ENCODE results near the gene GPC6.

GPC6 gene

DNA sequence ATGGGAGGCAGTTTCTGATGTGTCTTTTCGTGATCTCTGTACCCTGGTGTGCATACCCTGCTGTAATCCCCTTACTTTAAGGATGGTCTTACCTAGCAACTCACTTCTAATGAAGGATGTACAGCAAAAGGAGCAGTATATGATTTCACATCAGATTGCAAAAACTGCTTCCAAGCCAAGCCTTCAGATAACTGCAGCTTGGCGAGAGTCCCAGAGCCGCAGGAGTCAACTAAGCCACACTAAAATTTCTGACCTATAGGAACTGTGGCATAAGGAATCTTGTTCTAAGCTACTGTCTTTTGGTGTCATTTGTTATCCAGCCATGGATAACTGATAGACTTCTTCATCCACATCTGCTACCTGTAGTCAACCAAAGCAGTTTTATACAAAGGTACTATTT is 496.7 kb downstream of the GPC6 start:
- no peaks in the 10 kb centered on the region for H3K4me1 ChIP-seq (ENCODE audit: insufficient read depth, low read length, severe bottlenecking)
- no peak for TF ChIP-seq EZH2 (IDR thresholded peaks at IDR 0.05; ENCODE audit: borderline replicate concordance, low read length)
- TF ChIP-seq, protein P1, sequence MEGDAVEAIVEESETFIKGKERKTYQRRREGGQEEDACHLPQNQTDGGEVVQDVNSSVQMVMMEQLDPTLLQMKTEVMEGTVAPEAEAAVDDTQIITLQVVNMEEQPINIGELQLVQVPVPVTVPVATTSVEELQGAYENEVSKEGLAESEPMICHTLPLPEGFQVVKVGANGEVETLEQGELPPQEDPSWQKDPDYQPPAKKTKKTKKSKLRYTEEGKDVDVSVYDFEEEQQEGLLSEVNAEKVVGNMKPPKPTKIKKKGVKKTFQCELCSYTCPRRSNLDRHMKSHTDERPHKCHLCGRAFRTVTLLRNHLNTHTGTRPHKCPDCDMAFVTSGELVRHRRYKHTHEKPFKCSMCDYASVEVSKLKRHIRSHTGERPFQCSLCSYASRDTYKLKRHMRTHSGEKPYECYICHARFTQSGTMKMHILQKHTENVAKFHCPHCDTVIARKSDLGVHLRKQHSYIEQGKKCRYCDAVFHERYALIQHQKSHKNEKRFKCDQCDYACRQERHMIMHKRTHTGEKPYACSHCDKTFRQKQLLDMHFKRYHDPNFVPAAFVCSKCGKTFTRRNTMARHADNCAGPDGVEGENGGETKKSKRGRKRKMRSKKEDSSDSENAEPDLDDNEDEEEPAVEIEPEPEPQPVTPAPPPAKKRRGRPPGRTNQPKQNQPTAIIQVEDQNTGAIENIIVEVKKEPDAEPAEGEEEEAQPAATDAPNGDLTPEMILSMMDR (IDR thresholded peaks at IDR 0.05; ENCODE audit: low read length): no peak
- no peak overlapping the region for H3K4me3 ChIP-seq (ENCODE audit: low read depth, low read length, poor library complexity, severe bottlenecking)
- no peak overlapping the region for H3K27ac ChIP-seq (ENCODE audit: low read depth, low read length, poor library complexity, severe bottlenecking)
- no peaks in the 10 kb centered on the region for H4K20me1 ChIP-seq (ENCODE audit: insufficient read depth, low read length)
- H3K9me2 ChIP-seq (ENCODE audit: low read depth, low read length): no peaks in the 10 kb centered on the region
- H3F3A ChIP-seq (ENCODE audit: insufficient read depth, low read length): no peaks in the 10 kb centered on the region
- no peak overlapping the region for H3K4me2 ChIP-seq (ENCODE audit: low read length)
- H3K36me3 ChIP-seq (ENCODE audit: insufficient read depth, low read length): no peaks in the 10 kb centered on the region
- H3K9ac ChIP-seq (ENCODE audit: low read length): no peak overlapping the region
- H3K79me2 ChIP-seq (ENCODE audit: insufficient read depth, low read length): no peaks in the 10 kb centered on the region
- no peaks in the 10 kb centered on the region for H3K9me3 ChIP-seq (ENCODE audit: low read length)
- H3K27me3 ChIP-seq (ENCODE audit: insufficient read depth, low read length): no peaks in the 10 kb centered on the region
- no peak overlapping the region for H2AFZ ChIP-seq (ENCODE audit: low read length)

- H3K36me3 ChIP-seq (ENCODE audit: insufficient read depth, low read length): no peaks in the 10 kb centered on the region
- H2AFZ ChIP-seq (ENCODE audit: low read length): no peak overlapping the region
- no peaks in the 10 kb centered on the region for H3K9me2 ChIP-seq (ENCODE audit: low read depth, low read length)
- no peaks in the 10 kb centered on the region for H3K4me1 ChIP-seq (ENCODE audit: insufficient read depth, low read length, severe bottlenecking)
- H3K79me2 ChIP-seq (ENCODE audit: insufficient read depth, low read length): no peaks in the 10 kb centered on the region
- H4K20me1 ChIP-seq (ENCODE audit: insufficient read depth, low read length): no peaks in the 10 kb centered on the region
- no peak overlapping the region for H3K27ac ChIP-seq (ENCODE audit: low read depth, low read length, poor library complexity, severe bottlenecking)
- no peak overlapping the region for H3K9ac ChIP-seq (ENCODE audit: low read length)
- H3K27me3 ChIP-seq (ENCODE audit: insufficient read depth, low read length): no peaks in the 10 kb centered on the region
- no peaks in the 10 kb centered on the region for H3F3A ChIP-seq (ENCODE audit: insufficient read depth, low read length)
- H3K9me3 ChIP-seq (ENCODE audit: low read length): no peaks in the 10 kb centered on the region
- no peak overlapping the region for H3K4me3 ChIP-seq (ENCODE audit: low read depth, low read length, poor library complexity, severe bottlenecking)
- no peak for TF ChIP-seq EZH2 (IDR thresholded peaks at IDR 0.05; ENCODE audit: borderline replicate concordance, low read length)
- H3K4me2 ChIP-seq (ENCODE audit: low read length): no peak overlapping the region
These were observed 497.6 kb downstream of the GPC6 start for GRCh38 chr13:93724187-93724586.

GRCh38 chr13:93726173-93726957 is 499.8 kb downstream of the GPC6 start:
- H3K79me2 ChIP-seq (ENCODE audit: insufficient read depth, low read length): no peaks in the 10 kb centered on the region
- no peak overlapping the region for H3K4me2 ChIP-seq (ENCODE audit: low read length)
- no peaks in the 10 kb centered on the region for H3K36me3 ChIP-seq (ENCODE audit: insufficient read depth, low read length)
- H3K4me3 ChIP-seq (ENCODE audit: low read depth, low read length, poor library complexity, severe bottlenecking): no peak overlapping the region
- no peak overlapping the region for H2AFZ ChIP-seq (ENCODE audit: low read length)
- TF ChIP-seq EZH2 (IDR thresholded peaks at IDR 0.05; ENCODE audit: borderline replicate concordance, low read length): no peak
- TF ChIP-seq, protein P1 (IDR thresholded peaks at IDR 0.05; ENCODE audit: low read length): no peak
- no peak overlapping the region for H3K9ac ChIP-seq (ENCODE audit: low read length)
- H3K9me2 ChIP-seq (ENCODE audit: low read depth, low read length): no peaks in the 10 kb centered on the region
- H3K27ac ChIP-seq (ENCODE audit: low read depth, low read length, poor library complexity, severe bottlenecking): no peak overlapping the region
- no peaks in the 10 kb centered on the region for H4K20me1 ChIP-seq (ENCODE audit: insufficient read depth, low read length)
- no peaks in the 10 kb centered on the region for H3K27me3 ChIP-seq (ENCODE audit: insufficient read depth, low read length)
- H3F3A ChIP-seq (ENCODE audit: insufficient read depth, low read length): no peaks in the 10 kb centered on the region
- no peaks in the 10 kb centered on the region for H3K4me1 ChIP-seq (ENCODE audit: insufficient read depth, low read length, severe bottlenecking)
- no peaks in the 10 kb centered on the region for H3K9me3 ChIP-seq (ENCODE audit: low read length)

Data from OCI-LY1 (cell line).